HEK293T (cell line): ENCODE measurements around the gene IL20.

ENCODE experiments used
- ARNT ChIP-seq: fragments of 450-650 bp; IDR thresholded peaks from 2 replicates; pipeline ENCODE4 v1.6.1; 2017; ENCODE audit warnings: mild to moderate bottlenecking
- BHLHE40 ChIP-seq: fragments of 450-650 bp; IDR thresholded peaks from 2 replicates; pipeline ENCODE4 v1.6.1; 2016; ENCODE audit warnings: mild to moderate bottlenecking, moderate library complexity, borderline replicate concordance
- CTBP1 ChIP-seq: fragments of 450-650 bp; IDR thresholded peaks from 2 replicates; pipeline ENCODE4 v1.6.1; 2016; ENCODE audit warnings: borderline replicate concordance
- ELF4 ChIP-seq: fragments of 450-650 bp; IDR thresholded peaks from 2 replicates; pipeline ENCODE4 v1.6.1; 2017; ENCODE audit warnings: antibody characterized with exemption
- FOXA1 ChIP-seq: fragments of 450-650 bp; IDR thresholded peaks from 2 replicates; pipeline ENCODE4 v1.6.1; 2016; ENCODE audit warnings: mild to moderate bottlenecking
- FOXK2 ChIP-seq: fragments of 450-650 bp; IDR thresholded peaks from 2 replicates; pipeline ENCODE4 v1.6.1; 2016; ENCODE audit warnings: mild to moderate bottlenecking
- FOXM1 ChIP-seq: fragments of 450-650 bp; IDR thresholded peaks from 2 replicates; pipeline ENCODE4 v1.6.1; 2017; ENCODE audit warnings: mild to moderate bottlenecking, borderline replicate concordance
- HDGF ChIP-seq: fragments of 450-650 bp; IDR thresholded peaks from 2 replicates; pipeline ENCODE4 v1.6.1; 2017; ENCODE audit warnings: antibody characterized with exemption, borderline replicate concordance
- L3MBTL2 ChIP-seq: fragments of 450-650 bp; conservative IDR thresholded peaks from 2 replicates; pipeline ENCODE4 v1.6.1; 2016; ENCODE audit warnings: mild to moderate bottlenecking
- LEF1 ChIP-seq: fragments of 450-650 bp; IDR thresholded peaks from 2 replicates; pipeline ENCODE4 v1.6.1; 2017; ENCODE audit warnings: mild to moderate bottlenecking, borderline replicate concordance
- SP1 ChIP-seq: fragments of 450-650 bp; IDR thresholded peaks from 2 replicates; pipeline ENCODE4 v1.6.1; 2017
- SUZ12 ChIP-seq: fragments of 450-650 bp; IDR thresholded peaks from 2 replicates; pipeline ENCODE4 v1.6.1; 2016; ENCODE audit warnings: mild to moderate bottlenecking
- TARDBP ChIP-seq: fragments of 450-650 bp; IDR thresholded peaks from 2 replicates; pipeline ENCODE4 v1.6.1; 2016
- ZNF384 ChIP-seq: fragments of 450-650 bp; IDR thresholded peaks from 2 replicates; pipeline ENCODE4 v1.6.1; 2016

GRCh38 chr1:206898089-206898914 is 32.9 kb downstream of the IL20 start:
- TF ChIP-seq FOXA1 (no peak), ELF4 (no peak), ARNT (no peak), SP1 (no peak), ZNF384 (no peak), LEF1 (no peak), TARDBP (no peak), BHLHE40 (no peak), SUZ12 (no peak), FOXK2 (no peak), HDGF (no peak), CTBP1 (no peak), FOXM1 (no peak), L3MBTL2 (no peak)
